ENCODE measurements around the gene C7orf57.
A peak's percentile ranks its signal among the peaks of the same experiment; 100 is the strongest.

Gene C7orf57

GRCh38 chr7:48106906-48107659 lies 71.7 kb downstream of the C7orf57 start:
- no peak for TF ChIP-seq CTCF (IDR thresholded peaks at IDR 0.05; ENCODE audit: low read depth, low read length, missing control alignments)
- no peak for DNase-seq (ENCODE audit: extremely low read depth, low read depth)
- H3K4me3 ChIP-seq (replicated peaks; ENCODE audit: low read depth, low read length), result no peak overlapping the region

- TF ChIP-seq CTCF (IDR thresholded peaks at IDR 0.05; ENCODE audit: low read depth, low read length, missing control alignments), result no peak
- DNase-seq (ENCODE audit: extremely low read depth, low read depth), result no peak
- H3K4me3 ChIP-seq (replicated peaks; ENCODE audit: low read depth, low read length), result no peak overlapping the region
Measured at GRCh38 chr7:48107926-48108472, 72.7 kb downstream of the C7orf57 start.

GRCh38 chr7:48108959-48109847 lies 73.9 kb downstream of the C7orf57 start:
- H3K4me3 ChIP-seq (replicated peaks; ENCODE audit: low read depth, low read length), result no peak overlapping the region
- TF ChIP-seq CTCF (IDR thresholded peaks at IDR 0.05; ENCODE audit: low read depth, low read length, missing control alignments), result no peak
- DNase-seq (ENCODE audit: extremely low read depth, low read depth), result no peak

- peak; percentile 94 for TF ChIP-seq CTCF (IDR thresholded peaks at IDR 0.05; ENCODE audit: low read depth, low read length, missing control alignments)
- H3K4me3 ChIP-seq (replicated peaks; ENCODE audit: low read depth, low read length), result no peak overlapping the region
- DNase-seq (ENCODE audit: extremely low read depth, low read depth), result no peak
Measured at GRCh38 chr7:48109848-48110663, 74.7 kb downstream of the C7orf57 start.

- TF ChIP-seq CTCF (IDR thresholded peaks at IDR 0.05; ENCODE audit: low read depth, low read length, missing control alignments), result no peak
- no peak for DNase-seq (ENCODE audit: extremely low read depth, low read depth)
- H3K4me3 ChIP-seq (replicated peaks; ENCODE audit: low read depth, low read length), result no peak overlapping the region
Measured at GRCh38 chr7:48110868-48111267, 75.5 kb downstream of the C7orf57 start.

Data from HFF-Myc (cell line).